ENCODE data around the gene BEND5. TPM values are rescaled to one million over a fixed set of nuclear protein-coding genes. Genes with fewer than 3 reads are reported as not detected.

The BEND5 gene
- total RNA-seq, 1 experiment from 2014 or later, result not detected

GRCh38 chr1:48777219-48777895 lies 666 bp upstream of the BEND5 start:
- BruUV-seq (replicated peaks), result no TSS peak
- no peaks in the 10 kb centered on the region for H3K27me3 ChIP-seq (ENCODE audit: insufficient read depth, low read depth)

GRCh38 chr1:48775831-48776392 lies 779 bp downstream of the BEND5 start:
- no peaks in the 10 kb centered on the region for H3K79me2 ChIP-seq (ENCODE audit: low read depth)
- 0 out of 2 replicates have a peak, but pooled peaks cover 5% of the 10 kb centered on the region for H3K27me3 ChIP-seq (ENCODE audit: insufficient read depth, low read depth)
- CTCF ChIA-PET, result no interaction called here
- no peaks in the 10 kb centered on the region for H3K9me3 ChIP-seq (ENCODE audit: insufficient read depth, low read depth)
- no TSS peak for BruUV-seq (replicated peaks)
- no peak overlapping the region for H3K4me2 ChIP-seq
- no peak for TF ChIP-seq CTCF (conservative IDR thresholded peaks at IDR 0.05)
- TF ChIP-seq EZH2 (IDR thresholded peaks at IDR 0.05; ENCODE audit: low read depth), result no peak
- no peaks in the 10 kb centered on the region for H3K36me3 ChIP-seq (ENCODE audit: low read depth)
- no peak overlapping the region for H3K27ac ChIP-seq
- no peaks in the 10 kb centered on the region for H3K9me2 ChIP-seq (ENCODE audit: insufficient read depth)
- DNase-seq, result no peak
- intact Hi-C loops (cut with micrococcal nuclease; ENCODE audit: unreplicated experiment), result no loop called here
- no peaks in the 10 kb centered on the region for H3K4me1 ChIP-seq (replicated peaks; ENCODE audit: insufficient read depth)
- no peak overlapping the region for H3K4me3 ChIP-seq
- POLR2A ChIA-PET (ENCODE audit: unreplicated experiment), result no interaction called here
- H4K20me1 ChIP-seq (ENCODE audit: insufficient read depth), result no peaks in the 10 kb centered on the region
- H2AFZ ChIP-seq, result no peak overlapping the region
- no peaks in the 10 kb centered on the region for H3F3A ChIP-seq (ENCODE audit: insufficient read depth, low read depth)

More at GRCh38 chr1:48777219-48777895, 666 bp upstream of the BEND5 start:
- H4K20me1 ChIP-seq (ENCODE audit: insufficient read depth), result no peaks in the 10 kb centered on the region
- H2AFZ ChIP-seq, result no peak overlapping the region
- no peaks in the 10 kb centered on the region for H3F3A ChIP-seq (ENCODE audit: insufficient read depth, low read depth)
- intact Hi-C loops (cut with micrococcal nuclease; ENCODE audit: unreplicated experiment), result no loop called here
- TF ChIP-seq CTCF (conservative IDR thresholded peaks at IDR 0.05), result no peak
- TF ChIP-seq EZH2 (IDR thresholded peaks at IDR 0.05; ENCODE audit: low read depth), result no peak
- CTCF ChIA-PET, result no interaction called here
- POLR2A ChIA-PET (ENCODE audit: unreplicated experiment), result no interaction called here
- H3K79me2 ChIP-seq (ENCODE audit: low read depth), result no peaks in the 10 kb centered on the region
- no peaks in the 10 kb centered on the region for H3K36me3 ChIP-seq (ENCODE audit: low read depth)
- DNase-seq, result no peak
- H3K4me3 ChIP-seq, result no peak overlapping the region
- H3K4me2 ChIP-seq, result no peak overlapping the region
- H3K27ac ChIP-seq, result no peak overlapping the region
- no peaks in the 10 kb centered on the region for H3K9me2 ChIP-seq (ENCODE audit: insufficient read depth)
- H3K4me1 ChIP-seq (replicated peaks; ENCODE audit: insufficient read depth), result no peaks in the 10 kb centered on the region
- no peaks in the 10 kb centered on the region for H3K9me3 ChIP-seq (ENCODE audit: insufficient read depth, low read depth)

GRCh38 chr1:48773133-48773532 lies 3.6 kb downstream of the BEND5 start:
- no peak for DNase-seq
- no peak for TF ChIP-seq EZH2 (IDR thresholded peaks at IDR 0.05; ENCODE audit: low read depth)
- Histone ChIP-seq H3K27me3 (ENCODE audit: insufficient read depth, low read depth) (0 out of 2 replicates have a peak, but pooled peaks cover 5% of the 10 kb centered on the region), H3K79me2 (ENCODE audit: low read depth) (no peaks in the 10 kb centered on the region), H4K20me1 (ENCODE audit: insufficient read depth) (no peaks in the 10 kb centered on the region), H3K4me3 (no peak overlapping the region), H3K4me1 (replicated peaks; ENCODE audit: insufficient read depth) (no peaks in the 10 kb centered on the region), H3K27ac (no peak overlapping the region), H2AFZ (no peak overlapping the region), H3K9me2 (ENCODE audit: insufficient read depth) (no peaks in the 10 kb centered on the region), H3K36me3 (ENCODE audit: low read depth) (no peaks in the 10 kb centered on the region), H3F3A (ENCODE audit: insufficient read depth, low read depth) (no peaks in the 10 kb centered on the region), H3K4me2 (no peak overlapping the region), H3K9me3 (ENCODE audit: insufficient read depth, low read depth) (no peaks in the 10 kb centered on the region)
- no TSS peak for BruUV-seq (replicated peaks)
- POLR2A ChIA-PET (ENCODE audit: unreplicated experiment), result no interaction called here
- intact Hi-C loops (cut with micrococcal nuclease; ENCODE audit: unreplicated experiment), result no loop called here
- CTCF ChIA-PET, result no interaction called here

Measured in PC-9 (cell line).